Measurements from ENCODE around the gene TRMO. TPM values are rescaled to one million over a fixed set of nuclear protein-coding genes. Genes with fewer than 3 reads are reported as not detected.

Gene TRMO
- total and polyA plus RNA-seq, 9 of the 15 experiments (the other 6 are each of a cell fraction or from before 2014, with no cell fraction given), result 5.6 to 22.4 (median 16.2) TPM

GRCh38 chr9:97958812-97959511 lies 36.7 kb upstream of the TRMO start (continued):
- TF ChIP-seq PKNOX1 (IDR thresholded peaks at IDR 0.05), result no peak
- TF ChIP-seq IRF2 (CRISPR knock-in tag; IDR thresholded peaks at IDR 0.05), result no peak
- TF ChIP-seq KLF6 (CRISPR knock-in tag; IDR thresholded peaks at IDR 0.05; ENCODE audit: borderline replicate concordance), result 0 out of 2 replicates have a peak, but pooled peaks have one; percentile 28
- TF ChIP-seq POLR2G (IDR thresholded peaks at IDR 0.05; ENCODE audit: low read depth, low read length), result no peak
- no peak for TF ChIP-seq MEF2A (IDR thresholded peaks at IDR 0.05; ENCODE audit: control insufficient read depth, low read depth, low read length)
- TF ChIP-seq ZNF175 (CRISPR knock-in tag; IDR thresholded peaks at IDR 0.05; ENCODE audit: low read depth), result peak; percentile 4
- 0 out of 2 replicates have a peak, but pooled peaks have one; percentile 7 for TF ChIP-seq TAF7 (tag; IDR thresholded peaks at IDR 0.05)
- peak; percentile 85 for TF ChIP-seq DMBX1 (CRISPR knock-in tag; IDR thresholded peaks at IDR 0.05; ENCODE audit: borderline replicate concordance)
- 0 out of 2 replicates have a peak, but pooled peaks have one; percentile 42 for TF ChIP-seq CUX1 (CRISPR knock-in tag; IDR thresholded peaks at IDR 0.05)
- peak; percentile 66; the same call in 1 of the 2 replicates for TF ChIP-seq L3MBTL2 (IDR thresholded peaks at IDR 0.05)
- TF ChIP-seq BDP1 (IDR thresholded peaks at IDR 0.05; ENCODE audit: insufficient read depth, insufficient read length), result no peak
- no peak for TF ChIP-seq ZKSCAN3 (CRISPR knock-in tag; IDR thresholded peaks at IDR 0.05)
- no peak for TF ChIP-seq ILF3 (IDR thresholded peaks at IDR 0.05; ENCODE audit: borderline replicate concordance)
- TF ChIP-seq IFI16 (CRISPR knock-in tag; IDR thresholded peaks at IDR 0.05), result no peak
- TF ChIP-seq TARDBP (IDR thresholded peaks at IDR 0.05), result no peak
- TF ChIP-seq ZNF586 (CRISPR knock-in tag; conservative IDR thresholded peaks at IDR 0.05), result no peak
- TF ChIP-seq ZBTB12 (CRISPR knock-in tag; IDR thresholded peaks at IDR 0.05), result no peak
- no peak for TF ChIP-seq ARID1B (IDR thresholded peaks at IDR 0.05)
- peak in 1 of 2 experiments; percentile 22; a peak in 1 of 4 replicates for TF ChIP-seq ZNF639 (CRISPR knock-in tag; conservative IDR thresholded peaks at IDR 0.05 in 1 of 2, IDR thresholded peaks at IDR 0.05 in 1 of 2)
